Stimulated activated CD8-positive, alpha-beta memory T cell treated with anti-CD3 and anti-CD28 coated beads, Interleukin-7, amount 100 ng/mL, for 1 hour (primary cell): ENCODE results near the gene NEDD8.
"Not testable (repeated sequence)": the region's sequence is repeated elsewhere in the genome, so short reads cannot be mapped to it uniquely, and the experiment has no call there.

Source experiments
- DNase-seq, 2 donors: peaks; one replicate each; pipeline ENCODE4 v3.0.0-alpha.2; 2020; ENCODE audit warnings: low read depth in 2 of 2

Gene NEDD8

GRCh38 chr14:24222987-24223386 is 9.2 kb downstream of the NEDD8 start:
- DNase-seq, result not testable (repeated sequence)

- DNase-seq, result no peak
These were observed 12.6 kb downstream of the NEDD8 start for GRCh38 chr14:24219521-24219920.

- DNase-seq, result no peak
These were observed 13.1 kb downstream of the NEDD8 start for GRCh38 chr14:24219080-24219479.

GRCh38 chr14:24216876-24217275 is 15.3 kb downstream of the NEDD8 start:
- DNase-seq, result not testable (repeated sequence)

GRCh38 chr14:24216345-24216699 is 15.8 kb downstream of the NEDD8 start:
- no peak for DNase-seq

GRCh38 chr14:24215495-24216344 is 16.4 kb downstream of the NEDD8 start, which contains the start of gene MDP1:
Gene MDP1 (minus strand): TSS chr14:24216066. CDS start chr14:24215955, 111 bp downstream.
- peak; percentile 67 to 69 for DNase-seq

- no peak for DNase-seq
These were observed 18.1 kb downstream of the NEDD8 start for GRCh38 chr14:24213866-24214662.

- peak; percentile 89 to 90 for DNase-seq
These were observed 19.0 kb downstream of the NEDD8 start, which contains the start of gene CHMP4A for GRCh38 chr14:24212924-24213865. Gene CHMP4A (minus strand): TSS chr14:24213488. CDS start chr14:24213439, 49 bp downstream.

GRCh38 chr14:24211311-24211710 is 20.9 kb downstream of the NEDD8 start:
- no peak for DNase-seq

GRCh38 chr14:24207625-24208024 is 24.5 kb downstream of the NEDD8 start:
- DNase-seq, result no peak

GRCh38 chr14:24207104-24207551 is 25.0 kb downstream of the NEDD8 start:
- no peak for DNase-seq

GRCh38 chr14:24206260-24207103 is 25.7 kb downstream of the NEDD8 start:
- no peak for DNase-seq

- no peak for DNase-seq
These were observed 27.7 kb downstream of the NEDD8 start for GRCh38 chr14:24204163-24205146.

GRCh38 chr14:24203249-24203886 is 28.8 kb downstream of the NEDD8 start:
- DNase-seq, result not testable (repeated sequence)

- not testable (repeated sequence) for DNase-seq
These were observed 29.6 kb downstream of the NEDD8 start for GRCh38 chr14:24202538-24202937.

GRCh38 chr14:24198814-24199524 is 33.2 kb downstream of the NEDD8 start:
- no peak for DNase-seq

- DNase-seq, result no peak
These were observed 35.1 kb downstream of the NEDD8 start for GRCh38 chr14:24197056-24197450.
